Liver (tissue), 3 donors: ENCODE results near the gene DAPK3.

Source experiments
- ATF3 ChIP-seq: IDR thresholded peaks from 2 replicates; pipeline ENCODE4 v1.6.1; 2016; ENCODE audit warnings: antibody characterized with exemption
- CTCF ChIP-seq: fragments of 150-350 bp; IDR thresholded peaks from 2 replicates; pipeline ENCODE4 v1.5.1; 2017; ENCODE audit warnings: improper control_type of control experiment, low read depth, low read length; ENCODE audit not compliant: missing input control
- GABPA ChIP-seq, 2 donors: IDR thresholded peaks in 1 of 2; conservative IDR thresholded peaks in 1 of 2; 2 replicates each; pipeline ENCODE4 v1.6.1; 2016; ENCODE audit warnings: antibody characterized with exemption in 2 of 2, mild to moderate bottlenecking in 1 of 2, moderate library complexity in 1 of 2
- JUND ChIP-seq, 2 donors: IDR thresholded peaks; 2 replicates each; pipeline ENCODE4 v1.6.1; 2016; ENCODE audit warnings: antibody characterized with exemption in 2 of 2
- MAX ChIP-seq: IDR thresholded peaks from 2 replicates; pipeline ENCODE4 v1.6.1; 2016; ENCODE audit warnings: antibody characterized with exemption
- RAD21 ChIP-seq, 2 donors: IDR thresholded peaks; 2 replicates each; pipeline ENCODE4 v1.6.1; 2016; ENCODE audit warnings: antibody characterized with exemption in 2 of 2, mild to moderate bottlenecking in 2 of 2
- RXRA ChIP-seq, 2 donors: IDR thresholded peaks; 2 replicates each; pipeline ENCODE4 v1.6.1; 2017 to 2018; ENCODE audit warnings: antibody characterized with exemption in 2 of 2, mild to moderate bottlenecking in 1 of 2
- SP1 ChIP-seq: IDR thresholded peaks from 2 replicates; pipeline ENCODE4 v1.6.1; 2018; ENCODE audit warnings: antibody characterized with exemption, mild to moderate bottlenecking
- TAF1 ChIP-seq: conservative IDR thresholded peaks from 2 replicates; pipeline ENCODE4 v1.6.1; 2016; ENCODE audit warnings: antibody characterized with exemption, mild to moderate bottlenecking
- donor health status: healthy.
- donor health status: healthy.

DNA sequence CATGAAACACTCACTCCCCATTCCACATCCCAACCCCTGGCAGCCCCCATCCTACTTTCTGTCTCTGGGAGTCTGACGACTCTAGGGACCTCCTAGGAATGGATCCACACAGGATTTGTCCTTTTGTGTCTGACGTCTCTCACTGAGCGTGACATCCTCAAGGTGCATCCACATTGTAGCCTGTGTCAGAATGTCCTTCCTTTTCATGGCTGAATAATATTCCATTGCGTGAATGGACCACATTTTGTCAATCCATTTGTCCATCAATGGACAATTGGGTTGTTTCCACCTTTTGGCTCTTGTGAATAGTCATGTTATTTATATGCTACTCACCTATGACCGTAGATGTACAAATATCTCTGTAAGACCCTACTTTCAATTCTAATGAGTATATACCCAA is 54.9 kb downstream of the DAPK3 start:
- TF ChIP-seq CTCF (no peak), TAF1 (no peak), RAD21 (IDR thresholded peaks at IDR 0.05) (no peak), RXRA (IDR thresholded peaks at IDR 0.05) (no peak), JUND (IDR thresholded peaks at IDR 0.05) (no peak), ATF3 (no peak), MAX (no peak), GABPA (IDR thresholded peaks at IDR 0.05 in 1 of 2, conservative IDR thresholded peaks at IDR 0.05 in 1 of 2) (no peak), SP1 (no peak)
